Keratinocyte (primary cell): ENCODE measurements around the gene ARHGAP32. TPM values are rescaled to one million over a fixed set of nuclear protein-coding genes. Genes with fewer than 3 reads are reported as not detected.
A peak's percentile ranks its signal among the peaks of the same experiment; 100 is the strongest.

Experiments used
- DNase-seq: peaks from one replicate; pipeline ENCODE4 v3.0.0-alpha.2; 2011; ENCODE audit warnings: low read depth, missing footprints, low spot score
- FAIRE-seq: peaks from 2 replicates; lab custom pipeline; 2011; peaks lifted over from hg19 to GRCh38; lab: Jason Lieb, UNC
- H2AFZ ChIP-seq: 2 replicates; pipeline ENCODE4 v1.6.0; 2012; ENCODE audit warnings: low read length, control low read depth, inconsistent platforms; ENCODE audit not compliant: control insufficient read depth
- H3K27ac ChIP-seq: 2 replicates; pipeline ENCODE4 v1.5.1; 2011; ENCODE audit warnings: low read length; ENCODE audit not compliant: control insufficient read depth, insufficient read depth
- H3K27me3 ChIP-seq: 3 replicates; pipeline ENCODE4 v1.6.0; 2011; ENCODE audit warnings: low read length; ENCODE audit not compliant: control insufficient read depth, insufficient read depth; ENCODE audit errors: extremely low read depth
- H3K36me3 ChIP-seq, 2 experiments: 2 replicates in 1 of 2; 3 replicates in 1 of 2; pipeline ENCODE4 v1.5.1; 2011; ENCODE audit warnings: low read length in 2 of 2, mild to moderate bottlenecking in 1 of 2; ENCODE audit not compliant: control insufficient read depth in 2 of 2, insufficient read depth in 2 of 2; ENCODE audit errors: extremely low read depth in 1 of 2
- H3K4me1 ChIP-seq: 3 replicates; pipeline ENCODE4 v1.5.1; 2011; ENCODE audit warnings: low read length; ENCODE audit not compliant: control insufficient read depth, insufficient read depth; ENCODE audit errors: extremely low read depth
- H3K4me2 ChIP-seq: 3 replicates; pipeline ENCODE4 v1.6.0; 2011; ENCODE audit warnings: low read depth, low read length; ENCODE audit not compliant: control insufficient read depth, insufficient read depth; ENCODE audit errors: extremely low read depth
- H3K4me3 ChIP-seq, 3 experiments: fragments of 200-600 bp in 1 of 3; sonication (generic) in 1 of 3; 2 replicates in 2 of 3; 3 replicates in 1 of 3; pipeline ENCODE4 v1.5.1; 2011 to 2016; ENCODE audit warnings: low read length in 3 of 3, mild to moderate bottlenecking in 3 of 3, control low read depth in 2 of 3, inconsistent platforms in 1 of 3, low read depth in 1 of 3, mixed read lengths in 1 of 3, mixed run types in 1 of 3, moderate library complexity in 1 of 3; ENCODE audit not compliant: control insufficient read depth in 2 of 3, insufficient read depth in 2 of 3; ENCODE audit errors: extremely low read depth in 1 of 3
- H3K79me2 ChIP-seq: 2 replicates; pipeline ENCODE4 v1.6.0; 2012; ENCODE audit warnings: low read length; ENCODE audit not compliant: control insufficient read depth, insufficient read depth
- H3K9ac ChIP-seq: 3 replicates; pipeline ENCODE4 v1.6.0; 2011; ENCODE audit warnings: low read length; ENCODE audit not compliant: control insufficient read depth, insufficient read depth; ENCODE audit errors: extremely low read depth
- H3K9me1 ChIP-seq: 3 replicates; pipeline ENCODE4 v1.6.0; 2011; ENCODE audit warnings: low read length; ENCODE audit not compliant: control insufficient read depth, insufficient read depth; ENCODE audit errors: extremely low read depth
- H3K9me3 ChIP-seq: 2 replicates; pipeline ENCODE4 v1.5.1; 2012; ENCODE audit warnings: low read depth, low read length; ENCODE audit not compliant: control insufficient read depth
- H4K20me1 ChIP-seq: 3 replicates; pipeline ENCODE4 v1.6.0; 2011; ENCODE audit warnings: low read length; ENCODE audit not compliant: control insufficient read depth, insufficient read depth; ENCODE audit errors: extremely low read depth
- EZH2 ChIP-seq: IDR thresholded peaks from one replicate; pipeline ENCODE4 v1.6.1; 2012; ENCODE audit warnings: inconsistent platforms, mild to moderate bottlenecking, low read length, moderate library complexity
- dilution Hi-C: fragments of 300-500 bp; cut with MboI; formaldehyde crosslinking; loops from one replicate; pipeline ENCODE4 v1.7.0; 2020; ENCODE audit warnings: low sequenced_read_pairs; ENCODE audit not compliant: extremely low pct_ligation_motif_present
- polyA plus RNA-seq, 5 experiments: library from polyadenylated mRNA; depleted of rRNA in 3 of 5; stranded (reverse) in 3 of 5; stranded (forward) in 1 of 5; unstranded in 1 of 5; fragments of >200 nt; gene quantifications; 1 replicate in 1 of 5; 2 replicates in 3 of 5; 3 replicates in 1 of 5; pipeline versions ENCODE4 v1.2.1 to v1.2.3, GENCODE V29; 2011 to 2012; ENCODE audit warnings: missing spikeins in 2 of 5, low read depth in 1 of 5, low replicate concordance in 1 of 5
- TF ChIP-seq, protein P1 (sequence below), 3 experiments: IDR thresholded peaks in 1 of 3; conservative IDR thresholded peaks in 1 of 3; optimal IDR thresholded peaks in 1 of 3; 2 replicates in 2 of 3; 3 replicates in 1 of 3; pipeline versions ENCODE3 to v1.5.1; 2011; ENCODE audit warnings: low read length in 3 of 3, mild to moderate bottlenecking in 3 of 3, moderate library complexity in 2 of 3, control low read depth in 1 of 3, inconsistent platforms in 1 of 3; ENCODE audit not compliant: insufficient read depth in 2 of 3; ENCODE audit errors: extremely low read depth in 1 of 3

Gene ARHGAP32
- polyA plus RNA-seq, 1 donor (not counting 4 experiments of a cell fraction or from before 2014, with no cell fraction given), result 10.8 TPM

DNA sequence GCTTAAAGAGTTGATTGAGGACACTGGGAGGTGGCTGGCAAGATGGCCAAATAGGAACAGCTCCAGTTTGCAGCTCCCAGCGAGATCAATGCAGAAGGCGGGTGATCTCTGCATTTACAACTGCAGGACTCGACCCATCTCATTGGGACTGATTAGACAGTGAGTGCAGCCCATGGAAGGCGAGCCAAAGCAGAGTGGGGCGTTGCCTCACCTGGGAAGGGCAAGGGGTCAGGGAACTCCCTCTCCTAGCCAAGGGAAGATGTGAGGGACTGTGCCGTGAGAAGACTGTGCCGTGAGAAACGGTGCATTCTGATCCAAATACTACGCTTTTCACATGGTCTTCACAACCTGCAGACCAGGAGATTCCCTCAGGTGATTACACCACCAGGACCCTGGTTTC is 36.4 kb downstream of the ARHGAP32 start:
- peaks cover 47% of the 10 kb centered on the region for H3K79me2 ChIP-seq
- DNase-seq, result no peak
- H3K4me1 ChIP-seq, result peaks cover 4% of the 10 kb centered on the region
- H3K4me2 ChIP-seq, result no peak overlapping the region
- TF ChIP-seq, protein P1, sequence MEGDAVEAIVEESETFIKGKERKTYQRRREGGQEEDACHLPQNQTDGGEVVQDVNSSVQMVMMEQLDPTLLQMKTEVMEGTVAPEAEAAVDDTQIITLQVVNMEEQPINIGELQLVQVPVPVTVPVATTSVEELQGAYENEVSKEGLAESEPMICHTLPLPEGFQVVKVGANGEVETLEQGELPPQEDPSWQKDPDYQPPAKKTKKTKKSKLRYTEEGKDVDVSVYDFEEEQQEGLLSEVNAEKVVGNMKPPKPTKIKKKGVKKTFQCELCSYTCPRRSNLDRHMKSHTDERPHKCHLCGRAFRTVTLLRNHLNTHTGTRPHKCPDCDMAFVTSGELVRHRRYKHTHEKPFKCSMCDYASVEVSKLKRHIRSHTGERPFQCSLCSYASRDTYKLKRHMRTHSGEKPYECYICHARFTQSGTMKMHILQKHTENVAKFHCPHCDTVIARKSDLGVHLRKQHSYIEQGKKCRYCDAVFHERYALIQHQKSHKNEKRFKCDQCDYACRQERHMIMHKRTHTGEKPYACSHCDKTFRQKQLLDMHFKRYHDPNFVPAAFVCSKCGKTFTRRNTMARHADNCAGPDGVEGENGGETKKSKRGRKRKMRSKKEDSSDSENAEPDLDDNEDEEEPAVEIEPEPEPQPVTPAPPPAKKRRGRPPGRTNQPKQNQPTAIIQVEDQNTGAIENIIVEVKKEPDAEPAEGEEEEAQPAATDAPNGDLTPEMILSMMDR (optimal IDR thresholded peaks at IDR 0.05 in 1 of 3, IDR thresholded peaks at IDR 0.05 in 1 of 3, conservative IDR thresholded peaks at IDR 0.05 in 1 of 3; ENCODE audit: extremely low read depth in 1 of 3, insufficient read depth in 2 of 3, low read length in 3 of 3), result no peak
- TF ChIP-seq EZH2, result no peak
- dilution Hi-C loops, result no loop called here
- no peak for FAIRE-seq
- H3K9me1 ChIP-seq, result no peaks in the 10 kb centered on the region
- H3K4me3 ChIP-seq, result no peak overlapping the region
- H3K9ac ChIP-seq, result no peak overlapping the region
- H4K20me1 ChIP-seq, result no peaks in the 10 kb centered on the region
- no peak overlapping the region for H3K27ac ChIP-seq
- H2AFZ ChIP-seq, result no peak overlapping the region
- H3K36me3 ChIP-seq, result no peaks in the 10 kb centered on the region
- no peaks in the 10 kb centered on the region for H3K9me3 ChIP-seq
- no peaks in the 10 kb centered on the region for H3K27me3 ChIP-seq

DNA sequence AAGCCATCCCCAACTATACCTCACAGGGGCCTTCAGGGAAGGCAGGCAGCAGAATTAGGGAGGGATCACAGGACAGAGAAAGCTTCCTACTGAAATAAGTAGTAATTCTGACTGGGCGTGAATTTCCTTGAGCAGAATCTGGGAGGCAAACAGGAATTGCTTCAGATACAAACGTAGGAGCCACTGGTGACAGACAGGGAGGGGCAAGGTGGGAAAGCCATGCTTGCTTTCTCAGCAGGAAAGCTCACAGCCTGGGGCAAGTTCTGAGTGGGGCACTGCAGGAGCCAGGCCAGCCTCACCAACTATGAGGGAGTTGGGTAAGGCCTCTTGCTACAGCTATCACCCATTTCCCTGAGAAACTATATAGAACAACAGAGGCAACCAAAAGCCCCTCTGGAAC is 43.6 kb downstream of the ARHGAP32 start:
- peak; percentile 76 for FAIRE-seq
- no peak for DNase-seq
- H3K36me3 ChIP-seq, result no peaks in the 10 kb centered on the region
- no peak overlapping the region for H3K4me3 ChIP-seq
- H4K20me1 ChIP-seq, result no peaks in the 10 kb centered on the region
- TF ChIP-seq, protein P1 (optimal IDR thresholded peaks at IDR 0.05 in 1 of 3, IDR thresholded peaks at IDR 0.05 in 1 of 3, conservative IDR thresholded peaks at IDR 0.05 in 1 of 3; ENCODE audit: extremely low read depth in 1 of 3, insufficient read depth in 2 of 3, low read length in 3 of 3), result no peak
- TF ChIP-seq EZH2, result no peak
- H3K9ac ChIP-seq, result no peak overlapping the region
- H3K27ac ChIP-seq, result no peak overlapping the region
- no peaks in the 10 kb centered on the region for H3K9me1 ChIP-seq
- peaks cover 62% of the 10 kb centered on the region for H3K79me2 ChIP-seq
- H3K9me3 ChIP-seq, result no peaks in the 10 kb centered on the region
- no peak overlapping the region for H3K4me2 ChIP-seq
- no peaks in the 10 kb centered on the region for H3K27me3 ChIP-seq
- dilution Hi-C loops, result no loop called here
- H3K4me1 ChIP-seq, result peaks cover 30% of the 10 kb centered on the region
- H2AFZ ChIP-seq, result no peak overlapping the region
